GM18907 (cell line): Measurements from ENCODE around the gene TNFRSF8.

Experiments used
- ATAC-seq: cut with Tn5 transposase; IDR thresholded peaks from one replicate; pipeline ENCODE4 v1.9.1; 2021; ENCODE audit warnings: mild to moderate bottlenecking, moderate library complexity; ENCODE audit not compliant: unreplicated experiment

The TNFRSF8 gene

GRCh38 chr1:12153181-12153785, 90.2 kb downstream of the TNFRSF8 start:
- peak; percentile 38 for ATAC-seq

- ATAC-seq: no peak
These were observed 92.2 kb downstream of the TNFRSF8 start for GRCh38 chr1:12155328-12155727.

- ATAC-seq: no peak
These were observed 94.5 kb downstream of the TNFRSF8 start for GRCh38 chr1:12157366-12158231.

GRCh38 chr1:12158357-12159092, 95.4 kb downstream of the TNFRSF8 start:
- ATAC-seq: no peak

- ATAC-seq: no peak
These were observed 96.7 kb downstream of the TNFRSF8 start for GRCh38 chr1:12159816-12160215.

- ATAC-seq: peak; percentile 10
These were observed 98.2 kb downstream of the TNFRSF8 start for GRCh38 chr1:12161324-12161661.

- peak; percentile 73 for ATAC-seq
These were observed 98.8 kb downstream of the TNFRSF8 start for GRCh38 chr1:12161662-12162458.

GRCh38 chr1:12162459-12163137, 99.5 kb downstream of the TNFRSF8 start:
- no peak for ATAC-seq

GRCh38 chr1:12163210-12163609, 100.1 kb downstream of the TNFRSF8 start:
- no peak for ATAC-seq

- no peak for ATAC-seq
These were observed 101.1 kb downstream of the TNFRSF8 start for GRCh38 chr1:12164210-12164609.

GRCh38 chr1:12165342-12165741, 102.2 kb downstream of the TNFRSF8 start:
- ATAC-seq: no peak

- ATAC-seq: peak; percentile 53
These were observed 103.9 kb downstream of the TNFRSF8 start, which contains the start of gene TNFRSF1B for GRCh38 chr1:12166834-12167492. Gene TNFRSF1B, plus strand, starts transcription at chr1:12166991. Its CDS starts 101 bp downstream, at chr1:12167092.

- ATAC-seq: peak; percentile 9
These were observed 104.7 kb downstream of the TNFRSF8 start for GRCh38 chr1:12167493-12168429.

GRCh38 chr1:12168451-12169160, 105.5 kb downstream of the TNFRSF8 start:
- no peak for ATAC-seq

GRCh38 chr1:12169442-12170135, 106.5 kb downstream of the TNFRSF8 start:
- no peak for ATAC-seq

- ATAC-seq: no peak
These were observed 107.2 kb downstream of the TNFRSF8 start for GRCh38 chr1:12170263-12170671.
